OCI-LY1 (cell line): ENCODE measurements around the gene ABCB6.

Source experiments
- CTCF ChIP-seq: fragments of 200-600 bp; sonication (generic), shearing (Covaris generic); IDR thresholded peaks from 2 replicates; pipeline ENCODE4 v1.5.1; 2017; ENCODE audit warnings: mild to moderate bottlenecking, antibody characterized with exemption, low read length, moderate library complexity, mixed read lengths
- EZH2 ChIP-seq: fragments of 200-600 bp; sonication (generic), shearing (Covaris generic); IDR thresholded peaks from 2 replicates; pipeline ENCODE4 v1.8.0; 2017; ENCODE audit warnings: borderline replicate concordance, mixed run types, mild to moderate bottlenecking, antibody characterized with exemption, low read length, moderate library complexity, mixed read lengths

DNA sequence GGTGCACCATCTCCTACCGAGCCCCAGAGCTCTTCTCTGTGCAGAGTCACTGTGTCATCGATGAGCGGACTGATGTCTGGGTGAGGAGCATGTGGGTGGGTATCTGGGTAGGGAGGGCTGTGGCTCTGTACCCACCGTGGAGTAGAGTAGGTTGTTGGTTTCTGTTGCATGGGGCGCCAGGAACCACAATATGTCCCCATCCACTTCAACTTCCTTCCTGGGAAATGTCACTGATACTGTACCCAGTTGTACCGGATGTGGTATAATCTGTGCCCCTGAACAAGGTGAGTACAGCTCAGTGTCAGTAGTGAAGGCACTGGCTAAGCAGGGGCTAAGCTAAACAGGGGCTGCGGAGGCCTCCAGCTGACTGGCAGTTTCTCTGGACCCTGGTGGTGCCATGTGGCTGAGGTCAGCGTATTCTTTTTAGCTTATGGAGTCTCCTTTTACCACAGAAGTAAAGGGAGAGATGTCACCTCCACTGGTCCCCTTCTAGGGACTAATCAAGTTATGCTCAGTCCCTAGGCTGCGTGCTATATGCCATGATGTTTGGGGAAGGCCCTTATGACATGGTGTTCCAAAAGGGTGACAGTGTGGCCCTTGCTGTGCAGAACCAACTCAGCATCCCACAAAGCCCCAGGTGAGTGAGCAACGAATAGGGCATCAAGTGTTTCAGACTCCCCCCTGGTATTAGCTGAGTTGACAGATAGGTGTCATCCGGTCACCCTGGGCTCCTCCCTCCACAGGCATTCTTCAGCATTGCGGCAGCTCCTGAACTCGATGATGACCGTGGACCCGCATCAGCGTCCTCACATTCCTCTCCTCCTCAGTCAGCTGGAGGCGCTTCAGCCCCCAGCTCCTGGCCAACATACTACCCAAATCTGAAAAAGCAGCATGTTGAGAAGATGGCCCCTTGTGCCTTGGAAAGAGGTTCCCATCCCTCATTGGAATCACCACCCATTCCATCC, 29.2 kb upstream of the ABCB6 start:
- no peak; the same call in 1 of the 2 replicates for TF ChIP-seq CTCF
- TF ChIP-seq EZH2: no peak
